HFF-Myc (cell line): ENCODE data around the gene ADCY3.

Experiments
- DNase-seq: peaks from one replicate; pipeline ENCODE4 v3.0.0-alpha.2; 2011; ENCODE audit warnings: low read depth; ENCODE audit errors: extremely low read depth
- H3K4me3 ChIP-seq: replicated peaks from 2 replicates; pipeline ENCODE4 v1.5.1; 2011; ENCODE audit warnings: low read depth, mild to moderate bottlenecking, control low read depth, low read length
- TF ChIP-seq, protein P1 (sequence below): IDR thresholded peaks from 2 replicates; pipeline ENCODE4 v1.5.1; 2012; ENCODE audit warnings: mild to moderate bottlenecking, low read depth, low read length, control low read depth; ENCODE audit errors: missing control alignments

The ADCY3 gene

DNA sequence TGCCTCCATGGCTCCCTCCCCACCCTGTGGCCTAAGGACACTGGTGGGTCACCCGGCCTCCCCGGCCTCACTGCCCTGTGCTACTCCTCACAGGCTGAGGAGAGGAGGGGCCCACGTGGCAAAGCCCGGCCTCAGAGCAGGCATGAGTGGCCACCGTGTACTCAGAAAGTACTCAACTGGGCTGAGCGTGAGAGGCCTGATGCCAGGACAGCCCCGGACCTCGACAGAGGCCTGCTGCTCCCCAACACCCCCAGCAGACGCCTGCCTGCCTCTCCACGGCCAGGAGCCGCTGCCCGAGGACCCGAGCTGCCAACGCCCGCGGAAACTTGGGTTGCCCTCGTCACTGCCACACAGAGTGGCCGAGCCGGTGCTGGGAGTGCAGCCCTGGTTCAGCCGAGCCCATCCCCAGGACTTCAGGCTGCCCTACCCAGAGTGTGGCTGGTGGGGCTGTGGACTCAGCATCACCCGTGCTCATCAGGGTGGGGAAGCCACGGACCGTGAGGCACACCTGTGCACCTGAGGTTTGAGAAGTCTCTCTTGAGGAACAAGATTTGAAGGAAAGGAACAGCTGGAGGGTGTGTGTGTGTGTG is 67.5 kb downstream of the ADCY3 start:
- no peak for DNase-seq
- no peak overlapping the region for H3K4me3 ChIP-seq
- TF ChIP-seq, protein P1, sequence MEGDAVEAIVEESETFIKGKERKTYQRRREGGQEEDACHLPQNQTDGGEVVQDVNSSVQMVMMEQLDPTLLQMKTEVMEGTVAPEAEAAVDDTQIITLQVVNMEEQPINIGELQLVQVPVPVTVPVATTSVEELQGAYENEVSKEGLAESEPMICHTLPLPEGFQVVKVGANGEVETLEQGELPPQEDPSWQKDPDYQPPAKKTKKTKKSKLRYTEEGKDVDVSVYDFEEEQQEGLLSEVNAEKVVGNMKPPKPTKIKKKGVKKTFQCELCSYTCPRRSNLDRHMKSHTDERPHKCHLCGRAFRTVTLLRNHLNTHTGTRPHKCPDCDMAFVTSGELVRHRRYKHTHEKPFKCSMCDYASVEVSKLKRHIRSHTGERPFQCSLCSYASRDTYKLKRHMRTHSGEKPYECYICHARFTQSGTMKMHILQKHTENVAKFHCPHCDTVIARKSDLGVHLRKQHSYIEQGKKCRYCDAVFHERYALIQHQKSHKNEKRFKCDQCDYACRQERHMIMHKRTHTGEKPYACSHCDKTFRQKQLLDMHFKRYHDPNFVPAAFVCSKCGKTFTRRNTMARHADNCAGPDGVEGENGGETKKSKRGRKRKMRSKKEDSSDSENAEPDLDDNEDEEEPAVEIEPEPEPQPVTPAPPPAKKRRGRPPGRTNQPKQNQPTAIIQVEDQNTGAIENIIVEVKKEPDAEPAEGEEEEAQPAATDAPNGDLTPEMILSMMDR = no peak

- no peak for DNase-seq
- TF ChIP-seq, protein P1 = no peak
- no peak overlapping the region for H3K4me3 ChIP-seq
Measured at GRCh38 chr2:24852026-24852425, 68.0 kb downstream of the ADCY3 start.

GRCh38 chr2:24850944-24851343 is 69.1 kb downstream of the ADCY3 start:
- H3K4me3 ChIP-seq = no peak overlapping the region
- DNase-seq = no peak
- TF ChIP-seq, protein P1 = no peak

GRCh38 chr2:24845691-24846090 is 74.3 kb downstream of the ADCY3 start:
- H3K4me3 ChIP-seq = no peak overlapping the region
- TF ChIP-seq, protein P1 = no peak
- DNase-seq = no peak

- DNase-seq = no peak
- TF ChIP-seq, protein P1 = no peak
- H3K4me3 ChIP-seq = no peak overlapping the region
Measured at GRCh38 chr2:24844023-24844685, 75.9 kb downstream of the ADCY3 start.

DNA sequence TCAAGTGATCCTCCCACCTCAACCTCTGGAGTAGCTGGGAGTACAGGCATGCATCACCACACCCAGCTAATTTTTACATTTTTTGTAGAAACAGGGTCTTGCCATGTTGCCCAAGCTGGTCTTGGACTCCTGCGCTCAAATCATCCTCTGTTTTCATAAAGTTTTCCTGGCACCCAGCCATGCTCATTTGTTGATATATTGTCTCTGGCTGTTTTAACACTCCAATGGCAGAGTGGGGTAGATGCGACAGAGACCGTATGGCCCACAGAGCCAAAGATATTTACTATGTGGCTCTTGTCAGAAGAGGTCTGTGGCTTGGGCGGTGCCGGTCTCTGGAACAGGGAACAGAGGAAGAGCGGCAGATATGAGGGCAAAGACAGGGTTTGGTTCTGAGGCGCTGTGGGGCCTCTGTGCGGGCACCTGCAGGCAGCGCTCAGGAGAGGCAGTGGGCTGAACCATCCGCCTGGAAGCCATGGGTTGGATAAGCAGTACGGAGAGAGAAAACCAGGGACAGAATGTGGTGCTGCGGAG is 76.6 kb downstream of the ADCY3 start:
- TF ChIP-seq, protein P1 = no peak
- H3K4me3 ChIP-seq = no peak overlapping the region
- DNase-seq = no peak
